ENCODE results near the gene IFI27.
"Not testable (repeated sequence)": the region's sequence is repeated elsewhere in the genome, so short reads cannot be mapped to it uniquely, and the experiment has no call there.

Gene IFI27

GRCh38 chr14:94110552-94111181, at the start of gene IFI27:
TSS of gene IFI27 (plus strand) at chr14:94110736.
- no peak for TF ChIP-seq CTCF (IDR thresholded peaks at IDR 0.05; ENCODE audit: low read depth, low read length, missing control alignments)
- no peak within 1 kb of the TSS for H3K4me3 ChIP-seq (ENCODE audit: low read depth, low read length)
- in situ Hi-C loops (cut with HindIII; ENCODE audit: low sequenced_read_pairs), result no loop called here
- no peak for DNase-seq (ENCODE audit: low read depth)

- TF ChIP-seq CTCF (IDR thresholded peaks at IDR 0.05; ENCODE audit: low read depth, low read length, missing control alignments), result no peak
- in situ Hi-C loops (cut with HindIII; ENCODE audit: low sequenced_read_pairs), result no loop called here
- DNase-seq (ENCODE audit: low read depth), result peak; percentile 34
- no peak overlapping the region for H3K4me3 ChIP-seq (ENCODE audit: low read depth, low read length)
These were observed 48.1 kb upstream of the IFI27 start for GRCh38 chr14:94062344-94062940.

- DNase-seq (ENCODE audit: low read depth), result no peak
- no peak overlapping the region for H3K4me3 ChIP-seq (ENCODE audit: low read depth, low read length)
- in situ Hi-C loops (cut with HindIII; ENCODE audit: low sequenced_read_pairs), result no loop called here
- no peak for TF ChIP-seq CTCF (IDR thresholded peaks at IDR 0.05; ENCODE audit: low read depth, low read length, missing control alignments)
These were observed 44.4 kb upstream of the IFI27 start for GRCh38 chr14:94066089-94066676.

- H3K4me3 ChIP-seq (ENCODE audit: low read depth, low read length); DNase-seq (ENCODE audit: low read depth); in situ Hi-C loops (cut with HindIII; ENCODE audit: low sequenced_read_pairs): not testable (repeated sequence)
These were observed 38.5 kb upstream of the IFI27 start for GRCh38 chr14:94072076-94072475.

- in situ Hi-C loops (cut with HindIII; ENCODE audit: low sequenced_read_pairs), result no loop called here
- no peak for DNase-seq (ENCODE audit: low read depth)
- no peak for TF ChIP-seq CTCF (IDR thresholded peaks at IDR 0.05; ENCODE audit: low read depth, low read length, missing control alignments)
These were observed 36.0 kb upstream of the IFI27 start for GRCh38 chr14:94074534-94074933.

GRCh38 chr14:94075008-94075407, 35.5 kb upstream of the IFI27 start:
- TF ChIP-seq CTCF (IDR thresholded peaks at IDR 0.05; ENCODE audit: low read depth, low read length, missing control alignments), result no peak
- no peak overlapping the region for H3K4me3 ChIP-seq (ENCODE audit: low read depth, low read length)
- in situ Hi-C loops (cut with HindIII; ENCODE audit: low sequenced_read_pairs), result no loop called here
- DNase-seq (ENCODE audit: low read depth), result no peak

More at GRCh38 chr14:94074534-94074933, 36.0 kb upstream of the IFI27 start:
- no peak overlapping the region for H3K4me3 ChIP-seq (ENCODE audit: low read depth, low read length)

All from astrocyte of the cerebellum (primary cell).